ENCODE measurements around the gene CHRND. TPM values are rescaled to one million over a fixed set of nuclear protein-coding genes. Genes with fewer than 3 reads are reported as not detected.

The CHRND gene
- total RNA-seq, 1 donor from 2014 or later: not detected

DNA sequence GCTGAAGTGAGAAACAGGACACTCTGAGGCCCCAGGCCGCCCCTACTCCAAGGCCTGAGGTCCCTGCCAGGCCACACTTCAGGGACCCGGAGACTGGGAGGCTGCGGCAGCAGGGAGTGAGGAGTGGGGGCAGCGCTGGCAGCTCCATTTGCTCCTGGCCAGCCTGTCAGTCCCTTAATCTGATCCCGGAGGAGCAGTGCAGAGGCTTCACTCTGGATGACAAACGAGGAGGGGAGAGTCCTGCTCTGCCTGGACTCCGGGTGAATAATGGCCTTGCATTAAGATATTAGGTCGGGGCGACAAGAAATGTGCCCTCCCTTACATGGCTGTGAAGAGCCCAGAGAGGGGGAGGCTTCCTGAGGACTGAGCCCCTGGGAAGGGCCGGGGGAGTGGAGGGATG lies 20.1 kb upstream of the CHRND start:
- TF ChIP-seq, protein P1, sequence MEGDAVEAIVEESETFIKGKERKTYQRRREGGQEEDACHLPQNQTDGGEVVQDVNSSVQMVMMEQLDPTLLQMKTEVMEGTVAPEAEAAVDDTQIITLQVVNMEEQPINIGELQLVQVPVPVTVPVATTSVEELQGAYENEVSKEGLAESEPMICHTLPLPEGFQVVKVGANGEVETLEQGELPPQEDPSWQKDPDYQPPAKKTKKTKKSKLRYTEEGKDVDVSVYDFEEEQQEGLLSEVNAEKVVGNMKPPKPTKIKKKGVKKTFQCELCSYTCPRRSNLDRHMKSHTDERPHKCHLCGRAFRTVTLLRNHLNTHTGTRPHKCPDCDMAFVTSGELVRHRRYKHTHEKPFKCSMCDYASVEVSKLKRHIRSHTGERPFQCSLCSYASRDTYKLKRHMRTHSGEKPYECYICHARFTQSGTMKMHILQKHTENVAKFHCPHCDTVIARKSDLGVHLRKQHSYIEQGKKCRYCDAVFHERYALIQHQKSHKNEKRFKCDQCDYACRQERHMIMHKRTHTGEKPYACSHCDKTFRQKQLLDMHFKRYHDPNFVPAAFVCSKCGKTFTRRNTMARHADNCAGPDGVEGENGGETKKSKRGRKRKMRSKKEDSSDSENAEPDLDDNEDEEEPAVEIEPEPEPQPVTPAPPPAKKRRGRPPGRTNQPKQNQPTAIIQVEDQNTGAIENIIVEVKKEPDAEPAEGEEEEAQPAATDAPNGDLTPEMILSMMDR (IDR thresholded peaks at IDR 0.05; ENCODE audit: unreplicated experiment): no peak
- no peak for DNase-seq (ENCODE audit: low spot score)
- no peaks in the 10 kb centered on the region for H3K4me1 Mint-ChIP-seq (ENCODE audit: unreplicated experiment)
- no peak overlapping the region for H3K4me3 Mint-ChIP-seq (ENCODE audit: unreplicated experiment)
- no peaks in the 10 kb centered on the region for H3K36me3 Mint-ChIP-seq (ENCODE audit: low read depth, unreplicated experiment)
- H3K27me3 Mint-ChIP-seq (ENCODE audit: unreplicated experiment): peaks cover 18% of the 10 kb centered on the region
- H3K9me3 Mint-ChIP-seq (ENCODE audit: unreplicated experiment): no peaks in the 10 kb centered on the region
- H3K27ac Mint-ChIP-seq (ENCODE audit: unreplicated experiment): no peak overlapping the region

DNA sequence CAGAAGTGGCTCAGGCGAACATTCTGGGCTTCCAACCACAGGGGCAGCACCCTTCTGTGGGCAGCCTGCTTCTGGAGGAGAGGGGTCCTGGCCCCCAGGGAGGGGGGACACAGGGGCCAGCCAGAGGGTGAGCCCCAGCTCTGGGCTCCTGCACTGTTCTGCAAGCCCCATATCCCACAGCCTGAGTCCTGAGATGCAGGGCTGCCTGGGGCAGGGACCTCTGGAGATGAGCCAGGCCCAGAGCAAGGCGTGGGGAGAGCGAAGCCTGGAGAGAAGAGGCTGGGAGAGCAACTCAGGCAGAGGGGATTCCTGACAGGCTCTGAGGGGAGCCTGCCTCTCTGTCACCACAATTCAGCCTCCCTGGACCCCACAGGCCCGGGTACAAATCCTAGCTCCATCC lies 19.3 kb upstream of the CHRND start:
- H3K27ac Mint-ChIP-seq (ENCODE audit: unreplicated experiment): no peak overlapping the region
- H3K27me3 Mint-ChIP-seq (ENCODE audit: unreplicated experiment): peaks cover 16% of the 10 kb centered on the region
- H3K9me3 Mint-ChIP-seq (ENCODE audit: unreplicated experiment): no peaks in the 10 kb centered on the region
- no peak for DNase-seq (ENCODE audit: low spot score)
- no peaks in the 10 kb centered on the region for H3K4me1 Mint-ChIP-seq (ENCODE audit: unreplicated experiment)
- TF ChIP-seq, protein P1 (IDR thresholded peaks at IDR 0.05; ENCODE audit: unreplicated experiment): no peak
- no peak overlapping the region for H3K4me3 Mint-ChIP-seq (ENCODE audit: unreplicated experiment)
- no peaks in the 10 kb centered on the region for H3K36me3 Mint-ChIP-seq (ENCODE audit: low read depth, unreplicated experiment)

DNA sequence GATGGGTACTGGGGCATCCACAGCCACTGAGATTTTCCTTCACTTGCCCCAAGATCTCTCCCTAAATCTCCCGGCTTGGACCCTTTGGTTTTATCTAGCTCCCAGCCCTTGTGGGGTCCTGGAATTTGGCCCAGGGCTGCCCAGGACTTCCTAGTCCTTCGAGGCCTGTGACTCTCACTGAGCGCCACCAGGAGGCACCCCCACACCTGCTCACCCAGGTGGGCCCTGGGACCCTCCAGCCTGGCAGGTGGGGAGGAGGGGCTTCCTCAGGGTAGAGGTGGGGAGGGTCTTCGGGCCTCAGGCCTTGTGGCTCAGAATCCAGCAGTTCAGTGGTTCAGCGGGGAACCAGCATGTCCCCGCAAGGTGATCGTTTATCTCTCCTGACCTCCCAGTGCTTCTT lies 17.7 kb upstream of the CHRND start:
- H3K4me3 Mint-ChIP-seq (ENCODE audit: unreplicated experiment): no peak overlapping the region
- peaks cover 16% of the 10 kb centered on the region for H3K27me3 Mint-ChIP-seq (ENCODE audit: unreplicated experiment)
- H3K36me3 Mint-ChIP-seq (ENCODE audit: low read depth, unreplicated experiment): no peaks in the 10 kb centered on the region
- DNase-seq (ENCODE audit: low spot score): no peak
- H3K27ac Mint-ChIP-seq (ENCODE audit: unreplicated experiment): no peak overlapping the region
- H3K4me1 Mint-ChIP-seq (ENCODE audit: unreplicated experiment): no peaks in the 10 kb centered on the region
- no peaks in the 10 kb centered on the region for H3K9me3 Mint-ChIP-seq (ENCODE audit: unreplicated experiment)
- TF ChIP-seq, protein P1 (IDR thresholded peaks at IDR 0.05; ENCODE audit: unreplicated experiment): no peak

DNA sequence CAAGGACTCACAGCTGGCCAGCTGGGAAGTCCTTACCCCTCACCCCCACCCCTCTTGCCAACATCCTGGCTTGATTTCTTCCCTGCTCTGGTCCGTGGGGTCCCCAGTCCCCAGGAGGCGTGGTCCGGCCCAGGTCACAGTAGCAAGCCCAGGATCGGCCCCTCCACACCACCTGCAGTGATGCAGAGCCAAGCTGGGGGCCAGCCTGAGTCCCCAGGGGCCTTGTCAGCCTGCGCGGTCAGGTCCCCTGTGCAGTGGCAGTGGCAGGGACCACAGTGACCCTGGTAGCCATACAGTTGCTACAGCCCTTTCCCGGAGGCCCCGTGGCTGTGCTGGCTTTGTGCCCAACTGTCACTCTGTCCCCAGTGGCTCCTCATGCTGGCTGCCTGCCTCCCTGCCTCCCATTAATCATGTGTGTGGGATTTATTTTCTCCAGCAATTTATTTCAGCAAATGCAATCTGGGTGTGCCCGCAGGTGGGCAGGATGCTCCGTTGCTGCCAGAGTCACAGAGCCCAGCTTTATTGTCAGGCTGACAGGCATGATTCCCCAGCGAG lies 14.5 kb upstream of the CHRND start:
- Mint-ChIP-seq H3K27me3 (ENCODE audit: unreplicated experiment) (peaks cover 9% of the 10 kb centered on the region), H3K36me3 (ENCODE audit: low read depth, unreplicated experiment) (no peaks in the 10 kb centered on the region)

DNA sequence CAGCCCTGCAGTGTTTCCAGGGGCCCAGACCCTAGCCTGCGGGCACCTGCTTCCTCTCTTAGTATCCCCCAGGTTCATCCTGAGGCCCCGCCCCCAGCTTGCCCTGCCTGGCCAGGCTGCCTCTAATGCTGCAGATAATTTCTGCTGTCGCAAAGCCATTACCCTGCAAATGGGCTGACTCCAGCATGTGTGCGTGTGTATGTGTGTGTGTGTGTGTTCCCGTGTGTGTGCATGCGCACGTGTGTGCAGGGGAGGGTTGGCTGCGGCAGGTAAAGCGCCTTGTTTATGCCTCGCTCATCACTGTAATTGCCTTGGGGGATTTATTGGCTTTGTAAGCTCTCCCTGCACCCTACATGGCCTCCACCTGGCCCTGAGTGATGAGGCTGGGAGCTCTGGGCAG lies 13.4 kb upstream of the CHRND start:
- TF ChIP-seq, protein P1 (IDR thresholded peaks at IDR 0.05; ENCODE audit: unreplicated experiment): no peak
- no peak for DNase-seq (ENCODE audit: low spot score)
- H3K4me3 Mint-ChIP-seq (ENCODE audit: unreplicated experiment): no peak overlapping the region
- no peak overlapping the region for H3K27ac Mint-ChIP-seq (ENCODE audit: unreplicated experiment)
- H3K4me1 Mint-ChIP-seq (ENCODE audit: unreplicated experiment): no peaks in the 10 kb centered on the region
- peaks cover 11% of the 10 kb centered on the region for H3K27me3 Mint-ChIP-seq (ENCODE audit: unreplicated experiment)
- H3K9me3 Mint-ChIP-seq (ENCODE audit: unreplicated experiment): no peaks in the 10 kb centered on the region
- no peaks in the 10 kb centered on the region for H3K36me3 Mint-ChIP-seq (ENCODE audit: low read depth, unreplicated experiment)

More for the DNA sequence above, 14.5 kb upstream of the CHRND start:
- Mint-ChIP-seq H3K27ac (ENCODE audit: unreplicated experiment) (no peak overlapping the region), H3K9me3 (ENCODE audit: unreplicated experiment) (no peaks in the 10 kb centered on the region), H3K4me1 (ENCODE audit: unreplicated experiment) (no peaks in the 10 kb centered on the region), H3K4me3 (ENCODE audit: unreplicated experiment) (no peak overlapping the region)
- TF ChIP-seq, protein P1 (IDR thresholded peaks at IDR 0.05; ENCODE audit: unreplicated experiment): no peak
- no peak for DNase-seq (ENCODE audit: low spot score)

Measured in endothelial cell (in vitro differentiated cells).